CD4-positive, alpha-beta T cell (primary cell): Measurements from ENCODE around the gene PTOV1. TPM values are rescaled to one million over a fixed set of nuclear protein-coding genes. Genes with fewer than 3 reads are reported as not detected.

Experiments
- ATAC-seq: fragments of 200-7000 bp; cut with Tn5 transposase; one replicate; pipeline ENCODE4 v1.10.0; 2022; ENCODE audit warnings: mild to moderate bottlenecking; ENCODE audit not compliant: poor library complexity
- CTCF ChIA-PET: fragments of 350-600 bp; sonication (Branson Sonifier 250); formaldehyde crosslinking; loops from one replicate; lab custom pipeline; 2021; ENCODE audit warnings: antibody characterized with exemption, inconsistent platforms; lab: Charles Lee
- POLR2A ChIA-PET: fragments of 350-600 bp; sonication (Branson Sonifier 250); formaldehyde crosslinking; loops from one replicate; lab custom pipeline; 2021; ENCODE audit warnings: antibody characterized with exemption, inconsistent platforms; lab: Charles Lee
- DNase-seq, 14 experiments: peaks; one replicate each; pipeline ENCODE4 v3.0.0-alpha.2; 2013 to 2020; ENCODE audit warnings: mixed read lengths in 2 of 14
- H3K27ac ChIP-seq, 2 donors: one replicate each; pipeline versions ENCODE4 v1.5.1 to v1.7.0; 2013; ENCODE audit warnings: low read length in 2 of 2, low read depth in 1 of 2, mild to moderate bottlenecking in 1 of 2
- H3K27me3 ChIP-seq, 2 experiments: 1 replicate in 1 of 2; 2 replicates in 1 of 2; pipeline versions ENCODE4 v1.6.1 to v1.7.0; 2013; ENCODE audit warnings: low read length in 2 of 2, control low read depth in 1 of 2, mild to moderate bottlenecking in 1 of 2, moderate library complexity in 1 of 2; ENCODE audit not compliant: insufficient read depth in 2 of 2, control insufficient read depth in 1 of 2
- H3K36me3 ChIP-seq: one replicate; pipeline ENCODE4 v1.6.1; 2013; ENCODE audit warnings: low read length, control low read depth; ENCODE audit not compliant: insufficient read depth
- H3K4me1 ChIP-seq: one replicate; pipeline ENCODE4 v1.6.1; 2013; ENCODE audit warnings: low read length, control low read depth; ENCODE audit not compliant: insufficient read depth
- H3K4me3 ChIP-seq: one replicate; pipeline ENCODE4 v1.5.1; 2013; ENCODE audit warnings: mild to moderate bottlenecking, low read length, moderate library complexity
- H3K9me3 ChIP-seq, 2 experiments: 1 replicate in 1 of 2; 2 replicates in 1 of 2; pipeline versions ENCODE4 v1.6.1 to v1.7.0; 2013; ENCODE audit warnings: low read length in 2 of 2, mild to moderate bottlenecking in 2 of 2, control low read depth in 1 of 2, moderate library complexity in 1 of 2; ENCODE audit not compliant: control insufficient read depth in 1 of 2, insufficient read depth in 1 of 2
- H3K27ac Mint-ChIP-seq: one replicate; pipeline ENCODE4 v1.8.0; 2020; ENCODE audit warnings: mixed read lengths
- H3K27me3 Mint-ChIP-seq: one replicate; pipeline ENCODE4 v1.8.0; 2021; ENCODE audit warnings: mixed read lengths
- H3K36me3 Mint-ChIP-seq: one replicate; pipeline ENCODE4 v1.8.0; 2021; ENCODE audit warnings: low read depth, mixed read lengths
- H3K4me1 Mint-ChIP-seq: one replicate; pipeline ENCODE4 v1.8.0; 2021; ENCODE audit warnings: low read depth, mixed read lengths
- H3K4me3 Mint-ChIP-seq: one replicate; pipeline ENCODE4 v1.8.0; 2020; ENCODE audit warnings: mild to moderate bottlenecking, mixed read lengths
- H3K9me3 Mint-ChIP-seq: one replicate; pipeline ENCODE4 v1.8.0; 2020; ENCODE audit warnings: mixed read lengths
- intact Hi-C, 2 experiments: fragments of 100-400 bp; cut with DNase I in 1 of 2; cut with micrococcal nuclease in 1 of 2; formaldehyde crosslinking; loops; one replicate each; pipeline versions ENCODE4 v1.15.1 to v1.9.0; 2023 to 2025; cut with DNase I, micrococcal nuclease
- total RNA-seq, 174 experiments: library from RNA in 2 of 174; stranded (reverse) in 2 of 174; gene quantifications; one replicate each; pipeline ENCODE4 v1.2.3 and lab custom pipeline; 2021 to 2026
- TF ChIP-seq, protein P1 (sequence below): fragments of 200-600 bp; IDR thresholded peaks from one replicate; pipeline ENCODE4 v1.8.0; 2022; ENCODE audit warnings: antibody characterized with exemption, mild to moderate bottlenecking

PTOV1 gene
- total RNA-seq, 2 experiments from 2014 or later: 127 to 134 TPM

DNA sequence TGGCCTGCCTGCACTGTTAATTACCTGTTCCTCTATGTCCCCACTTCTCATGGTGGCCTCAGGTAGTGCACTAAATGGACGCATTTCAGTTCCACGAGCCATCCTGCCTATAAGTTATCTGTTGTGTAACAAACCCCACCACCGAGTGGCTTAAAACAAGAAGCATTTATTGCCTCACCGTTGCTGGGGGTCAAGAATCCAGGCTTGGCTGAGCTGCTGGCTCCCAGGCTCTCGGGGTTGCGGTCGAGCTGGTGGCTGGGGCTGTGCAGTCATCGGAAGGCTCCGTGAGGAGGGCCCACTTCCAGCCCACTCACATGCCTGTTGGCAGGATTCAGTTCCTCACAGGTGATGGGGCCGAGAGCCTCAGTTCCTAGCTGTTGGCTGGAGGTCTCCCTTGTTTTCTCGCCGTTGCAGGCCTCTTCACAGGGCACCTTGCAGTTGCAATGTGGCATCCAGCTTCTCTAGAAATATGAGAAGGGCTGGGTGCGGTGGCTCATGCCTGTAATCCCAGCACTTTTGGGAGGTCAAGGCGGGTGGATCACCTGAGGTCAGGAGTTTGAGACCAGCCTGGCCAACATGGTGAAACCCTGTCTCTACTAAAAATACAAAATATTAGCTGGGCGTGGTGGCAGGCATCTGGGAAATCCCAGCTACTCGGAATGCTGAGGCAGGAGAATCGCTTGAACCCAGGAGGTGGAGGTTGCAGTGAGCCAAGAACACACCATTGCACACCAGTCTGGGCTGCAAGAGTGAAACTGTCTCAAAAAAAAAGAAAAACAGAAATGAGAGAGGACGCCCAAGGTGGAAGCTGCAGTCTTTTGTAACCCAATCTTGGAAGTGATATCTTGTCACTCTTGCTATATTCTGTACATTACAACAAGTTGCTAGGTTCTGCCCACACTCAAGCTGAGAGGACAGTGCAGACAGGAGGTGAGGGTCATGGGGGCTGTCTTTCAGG, 6.5 kb upstream of the PTOV1 start:
- Histone ChIP-seq H3K4me1 (peaks cover 15% of the 10 kb centered on the region), H3K36me3 (no peaks in the 10 kb centered on the region), H3K27ac (no peak overlapping the region), H3K4me3 (no peak overlapping the region), H3K9me3 (no peaks in the 10 kb centered on the region), H3K27me3 (no peaks in the 10 kb centered on the region)
- ATAC-seq (no peak), DNase-seq (no peak)
- ChIA-PET POLR2A (no interaction called here), CTCF (interaction anchor here (0.6 kb wide), 1 partner anchor 314 kb away, joined by 4 read pairs; no protein-coding TSS in a partner anchor)
- H3K27ac Mint-ChIP-seq: no peak overlapping the region
- H3K4me1 Mint-ChIP-seq: peaks cover 13% of the 10 kb centered on the region
- intact Hi-C loops: no loop called here
- no peaks in the 10 kb centered on the region for H3K27me3 Mint-ChIP-seq
- TF ChIP-seq, protein P1, sequence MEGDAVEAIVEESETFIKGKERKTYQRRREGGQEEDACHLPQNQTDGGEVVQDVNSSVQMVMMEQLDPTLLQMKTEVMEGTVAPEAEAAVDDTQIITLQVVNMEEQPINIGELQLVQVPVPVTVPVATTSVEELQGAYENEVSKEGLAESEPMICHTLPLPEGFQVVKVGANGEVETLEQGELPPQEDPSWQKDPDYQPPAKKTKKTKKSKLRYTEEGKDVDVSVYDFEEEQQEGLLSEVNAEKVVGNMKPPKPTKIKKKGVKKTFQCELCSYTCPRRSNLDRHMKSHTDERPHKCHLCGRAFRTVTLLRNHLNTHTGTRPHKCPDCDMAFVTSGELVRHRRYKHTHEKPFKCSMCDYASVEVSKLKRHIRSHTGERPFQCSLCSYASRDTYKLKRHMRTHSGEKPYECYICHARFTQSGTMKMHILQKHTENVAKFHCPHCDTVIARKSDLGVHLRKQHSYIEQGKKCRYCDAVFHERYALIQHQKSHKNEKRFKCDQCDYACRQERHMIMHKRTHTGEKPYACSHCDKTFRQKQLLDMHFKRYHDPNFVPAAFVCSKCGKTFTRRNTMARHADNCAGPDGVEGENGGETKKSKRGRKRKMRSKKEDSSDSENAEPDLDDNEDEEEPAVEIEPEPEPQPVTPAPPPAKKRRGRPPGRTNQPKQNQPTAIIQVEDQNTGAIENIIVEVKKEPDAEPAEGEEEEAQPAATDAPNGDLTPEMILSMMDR: no peak
- no peak overlapping the region for H3K4me3 Mint-ChIP-seq
- H3K36me3 Mint-ChIP-seq: no peaks in the 10 kb centered on the region
- no peaks in the 10 kb centered on the region for H3K9me3 Mint-ChIP-seq

DNA sequence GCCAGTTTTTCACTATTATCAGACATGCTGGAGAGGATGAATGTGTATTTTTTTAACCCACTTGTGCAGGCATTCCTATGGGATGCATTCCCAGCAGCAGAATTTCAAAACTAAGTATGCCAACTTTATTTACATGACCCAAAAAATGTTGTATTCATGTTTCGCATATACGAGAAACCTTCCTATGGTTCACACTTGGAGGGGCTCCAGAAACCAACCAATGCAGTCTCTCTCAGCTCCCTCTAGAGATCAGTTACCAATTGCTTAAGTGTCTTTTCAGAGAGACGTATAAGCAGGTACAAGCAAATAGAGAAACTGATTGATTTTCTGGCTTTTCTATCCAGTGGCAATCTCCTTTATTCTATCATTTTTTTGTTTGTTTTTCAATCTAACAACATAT, 5.5 kb upstream of the PTOV1 start:
- Mint-ChIP-seq H3K4me1 (peaks cover 21% of the 10 kb centered on the region), H3K4me3 (no peak overlapping the region), H3K27ac (no peak overlapping the region), H3K9me3 (no peaks in the 10 kb centered on the region), H3K36me3 (peaks cover 3% of the 10 kb centered on the region), H3K27me3 (no peaks in the 10 kb centered on the region)
- ATAC-seq (no peak), DNase-seq (no peak)
- intact Hi-C loops: no loop called here
- Histone ChIP-seq H3K36me3 (no peaks in the 10 kb centered on the region), H3K4me1 (peaks cover 24% of the 10 kb centered on the region), H3K27me3 (no peaks in the 10 kb centered on the region), H3K4me3 (no peak overlapping the region), H3K27ac (no peak overlapping the region), H3K9me3 (no peaks in the 10 kb centered on the region)
- ChIA-PET POLR2A (no interaction called here), CTCF (no interaction called here)
- TF ChIP-seq, protein P1: no peak

DNA sequence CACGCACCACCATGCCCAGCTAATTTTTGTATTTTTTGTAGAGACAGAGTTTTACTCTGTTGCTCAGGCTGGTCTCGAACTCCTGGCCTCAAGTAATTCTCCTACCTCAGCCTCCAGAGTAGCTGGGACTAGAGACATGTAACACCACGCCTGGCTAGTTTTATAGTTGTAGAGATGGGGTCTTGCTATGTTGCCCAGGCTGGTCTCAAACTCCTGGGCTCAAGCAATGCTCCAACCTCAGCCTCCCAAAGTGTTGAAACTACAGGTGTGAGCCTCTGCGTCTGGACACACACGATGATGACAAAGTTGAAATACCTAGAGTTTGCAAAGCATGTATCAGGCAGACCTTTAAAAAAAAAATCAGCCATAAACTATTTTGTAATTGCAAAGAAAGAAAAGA, 4.6 kb upstream of the PTOV1 start:
- TF ChIP-seq, protein P1: no peak
- no peak overlapping the region for H3K27ac Mint-ChIP-seq
- H3K27me3 Mint-ChIP-seq: no peaks in the 10 kb centered on the region
- Histone ChIP-seq H3K4me1 (peaks cover 27% of the 10 kb centered on the region), H3K36me3 (no peaks in the 10 kb centered on the region), H3K9me3 (no peaks in the 10 kb centered on the region), H3K4me3 (no peak overlapping the region), H3K27ac (no peak overlapping the region), H3K27me3 (no peaks in the 10 kb centered on the region)
- no peak for DNase-seq
- peaks cover 6% of the 10 kb centered on the region for H3K36me3 Mint-ChIP-seq
- no peak for ATAC-seq
- peaks cover 21% of the 10 kb centered on the region for H3K4me1 Mint-ChIP-seq
- intact Hi-C loops: no loop called here
- peak overlapping the region; percentile 20 for H3K4me3 Mint-ChIP-seq
- ChIA-PET CTCF (no interaction called here), POLR2A (no interaction called here)
- H3K9me3 Mint-ChIP-seq: no peaks in the 10 kb centered on the region
